ENCODE results near the gene GNAT1.
A peak's percentile ranks its signal among the peaks of the same experiment; 100 is the strongest.

GNAT1 gene

DNA sequence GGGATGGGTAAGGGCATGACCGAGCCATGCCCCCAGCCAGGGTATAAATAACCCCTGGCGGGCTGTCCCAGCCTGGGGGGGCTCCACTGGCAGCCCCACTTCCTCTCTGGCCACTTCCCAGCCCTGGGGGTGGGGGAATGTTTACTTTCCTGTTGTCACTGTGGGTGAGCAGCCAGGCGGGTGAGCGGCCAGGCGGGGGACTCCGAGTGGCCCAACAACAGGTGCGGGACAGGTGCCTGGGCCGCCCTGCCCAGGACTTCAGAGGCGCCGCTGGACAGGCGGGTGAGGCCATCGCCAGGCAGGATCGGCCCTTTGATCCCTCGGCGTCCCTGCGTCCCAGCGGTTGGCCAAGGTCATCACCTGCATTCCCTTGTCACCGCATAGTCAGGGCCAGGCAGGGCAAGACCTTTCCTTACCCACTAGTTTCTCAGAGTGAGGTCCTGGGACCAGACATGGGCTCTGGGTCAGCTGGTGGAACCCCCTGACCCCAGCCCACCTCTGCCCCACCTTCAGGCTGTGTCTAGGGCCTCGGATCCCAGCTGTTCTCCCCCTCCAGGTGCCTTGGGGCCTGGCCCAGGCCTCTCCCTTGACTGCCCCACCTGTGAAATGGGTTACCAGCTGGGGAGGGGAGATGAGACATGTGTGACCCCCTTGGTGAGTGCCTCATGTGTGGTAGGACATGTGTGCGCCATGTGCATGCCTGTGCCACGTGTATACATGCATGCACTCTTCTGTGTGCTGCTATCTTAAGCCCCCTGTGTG is 19.7 kb upstream of the GNAT1 start:
- TF ChIP-seq, protein P1, sequence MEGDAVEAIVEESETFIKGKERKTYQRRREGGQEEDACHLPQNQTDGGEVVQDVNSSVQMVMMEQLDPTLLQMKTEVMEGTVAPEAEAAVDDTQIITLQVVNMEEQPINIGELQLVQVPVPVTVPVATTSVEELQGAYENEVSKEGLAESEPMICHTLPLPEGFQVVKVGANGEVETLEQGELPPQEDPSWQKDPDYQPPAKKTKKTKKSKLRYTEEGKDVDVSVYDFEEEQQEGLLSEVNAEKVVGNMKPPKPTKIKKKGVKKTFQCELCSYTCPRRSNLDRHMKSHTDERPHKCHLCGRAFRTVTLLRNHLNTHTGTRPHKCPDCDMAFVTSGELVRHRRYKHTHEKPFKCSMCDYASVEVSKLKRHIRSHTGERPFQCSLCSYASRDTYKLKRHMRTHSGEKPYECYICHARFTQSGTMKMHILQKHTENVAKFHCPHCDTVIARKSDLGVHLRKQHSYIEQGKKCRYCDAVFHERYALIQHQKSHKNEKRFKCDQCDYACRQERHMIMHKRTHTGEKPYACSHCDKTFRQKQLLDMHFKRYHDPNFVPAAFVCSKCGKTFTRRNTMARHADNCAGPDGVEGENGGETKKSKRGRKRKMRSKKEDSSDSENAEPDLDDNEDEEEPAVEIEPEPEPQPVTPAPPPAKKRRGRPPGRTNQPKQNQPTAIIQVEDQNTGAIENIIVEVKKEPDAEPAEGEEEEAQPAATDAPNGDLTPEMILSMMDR (IDR thresholded peaks at IDR 0.05) = no peak
- no peak for DNase-seq

DNA sequence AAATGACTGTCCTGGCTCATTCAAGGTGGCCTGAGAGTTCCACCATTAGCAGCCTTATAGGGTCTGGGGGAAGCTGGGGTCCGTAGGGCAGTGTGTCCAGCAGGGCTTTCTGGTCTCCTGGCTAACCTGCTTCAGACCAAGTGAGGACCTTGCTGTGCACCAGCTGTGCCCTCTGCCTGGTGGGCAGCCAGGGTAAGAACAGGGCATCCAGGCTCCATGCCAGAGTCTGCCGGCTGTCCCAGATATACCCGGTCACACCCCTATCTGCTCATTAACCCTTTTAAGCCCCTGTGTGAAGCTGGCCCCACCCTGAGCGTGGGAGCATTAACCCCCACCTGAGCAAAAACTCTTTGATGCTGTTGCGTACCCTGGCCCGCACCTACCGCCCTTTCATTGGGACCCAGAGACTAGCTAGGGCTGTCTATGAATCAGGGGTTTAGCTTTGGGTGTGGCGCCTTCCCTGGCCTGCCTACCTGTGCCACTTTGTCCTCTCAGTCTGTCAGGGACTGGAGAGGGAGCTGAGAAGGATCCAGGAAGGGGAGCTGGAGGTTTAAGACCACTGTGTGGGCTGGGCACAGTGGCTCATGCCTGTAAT is 18.7 kb upstream of the GNAT1 start:
- DNase-seq = no peak
- TF ChIP-seq, protein P1 (IDR thresholded peaks at IDR 0.05) = no peak
- H3K9me3 Mint-ChIP-seq = no peaks in the 10 kb centered on the region
- no peak overlapping the region for H3K27ac Mint-ChIP-seq
- peaks cover 3% of the 10 kb centered on the region for H3K27me3 Mint-ChIP-seq (ENCODE audit: low read depth, poor library complexity)
- H3K4me3 Mint-ChIP-seq = no peak overlapping the region
- H3K36me3 Mint-ChIP-seq (ENCODE audit: low read depth) = peaks cover 27% of the 10 kb centered on the region
- peaks cover 46% of the 10 kb centered on the region for H3K4me1 Mint-ChIP-seq

More for the DNA sequence above, 19.7 kb upstream of the GNAT1 start:
- Mint-ChIP-seq H3K27ac (peak overlapping the region; percentile 45), H3K36me3 (ENCODE audit: low read depth) (peaks cover 17% of the 10 kb centered on the region), H3K4me1 (peaks cover 56% of the 10 kb centered on the region), H3K9me3 (no peaks in the 10 kb centered on the region), H3K27me3 (ENCODE audit: low read depth, poor library complexity) (peaks cover 3% of the 10 kb centered on the region), H3K4me3 (no peak overlapping the region)

DNA sequence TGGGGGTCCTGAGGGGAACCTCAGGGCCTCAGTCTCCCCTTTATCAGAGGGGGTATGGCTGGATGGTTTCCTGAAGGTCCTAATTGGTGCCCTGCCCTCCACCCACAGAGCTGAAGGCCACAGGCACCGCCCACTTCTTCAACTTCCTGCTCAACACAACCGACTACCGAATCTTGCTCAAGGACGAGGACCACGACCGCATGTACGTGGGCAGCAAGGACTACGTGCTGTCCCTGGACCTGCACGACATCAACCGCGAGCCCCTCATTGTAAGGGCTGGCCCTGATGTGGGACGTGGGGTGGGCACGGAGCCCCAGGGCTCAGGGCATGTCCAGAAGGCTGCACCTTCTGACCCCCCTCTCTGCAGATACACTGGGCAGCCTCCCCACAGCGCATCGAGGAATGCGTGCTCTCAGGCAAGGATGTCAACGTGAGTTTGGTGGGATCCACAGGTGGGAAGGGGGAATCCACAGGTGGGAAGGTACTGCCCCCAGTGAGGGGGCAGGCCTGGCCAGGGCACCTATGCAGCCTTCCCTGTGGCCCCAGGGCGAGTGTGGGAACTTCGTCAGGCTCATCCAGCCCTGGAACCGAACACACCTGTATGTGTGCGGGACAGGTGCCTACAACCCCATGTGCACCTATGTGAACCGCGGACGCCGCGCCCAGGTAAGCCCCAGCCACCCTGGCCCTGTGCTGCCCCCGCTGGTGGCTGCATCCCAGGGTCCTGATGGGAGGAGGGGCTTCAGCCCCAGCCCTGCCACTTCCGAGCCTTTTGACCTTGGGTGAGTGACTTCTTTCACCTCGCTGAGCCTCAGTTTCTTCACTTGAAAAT is 17.5 kb upstream of the GNAT1 start:
- TF ChIP-seq, protein P1 (IDR thresholded peaks at IDR 0.05) = no peak
- Mint-ChIP-seq H3K4me1 (peaks cover 35% of the 10 kb centered on the region), H3K27me3 (ENCODE audit: low read depth, poor library complexity) (peaks cover 3% of the 10 kb centered on the region), H3K4me3 (no peak overlapping the region), H3K36me3 (ENCODE audit: low read depth) (peaks cover 37% of the 10 kb centered on the region), H3K27ac (peak overlapping the region; percentile 79), H3K9me3 (no peaks in the 10 kb centered on the region)
- no peak for DNase-seq

DNA sequence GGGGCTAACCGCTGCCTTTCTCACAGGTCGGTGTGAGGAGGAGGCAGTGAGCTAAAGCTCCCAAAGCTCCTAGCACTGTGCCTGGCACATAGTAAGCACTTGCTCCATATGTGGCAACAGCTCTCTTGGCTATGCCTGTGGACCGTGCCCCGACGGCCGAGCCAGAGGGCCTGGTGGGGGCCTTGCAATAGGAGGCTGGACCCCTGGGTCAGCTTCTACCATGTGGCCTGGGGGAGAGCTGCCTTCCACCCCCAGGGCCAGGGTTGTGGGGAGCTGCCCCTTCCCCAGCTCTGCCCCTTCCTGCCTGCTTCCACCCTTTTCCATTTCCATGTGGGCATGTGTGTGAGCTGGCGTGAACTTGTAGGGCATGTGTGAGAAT is 16.9 kb upstream of the GNAT1 start:
- H3K4me3 Mint-ChIP-seq = no peak overlapping the region
- H3K27me3 Mint-ChIP-seq (ENCODE audit: low read depth, poor library complexity) = peaks cover 4% of the 10 kb centered on the region
- H3K4me1 Mint-ChIP-seq = peaks cover 30% of the 10 kb centered on the region
- no peak for DNase-seq
- TF ChIP-seq, protein P1 (IDR thresholded peaks at IDR 0.05) = no peak
- H3K9me3 Mint-ChIP-seq = no peaks in the 10 kb centered on the region
- peaks cover 43% of the 10 kb centered on the region for H3K36me3 Mint-ChIP-seq (ENCODE audit: low read depth)
- H3K27ac Mint-ChIP-seq = no peak overlapping the region

DNA sequence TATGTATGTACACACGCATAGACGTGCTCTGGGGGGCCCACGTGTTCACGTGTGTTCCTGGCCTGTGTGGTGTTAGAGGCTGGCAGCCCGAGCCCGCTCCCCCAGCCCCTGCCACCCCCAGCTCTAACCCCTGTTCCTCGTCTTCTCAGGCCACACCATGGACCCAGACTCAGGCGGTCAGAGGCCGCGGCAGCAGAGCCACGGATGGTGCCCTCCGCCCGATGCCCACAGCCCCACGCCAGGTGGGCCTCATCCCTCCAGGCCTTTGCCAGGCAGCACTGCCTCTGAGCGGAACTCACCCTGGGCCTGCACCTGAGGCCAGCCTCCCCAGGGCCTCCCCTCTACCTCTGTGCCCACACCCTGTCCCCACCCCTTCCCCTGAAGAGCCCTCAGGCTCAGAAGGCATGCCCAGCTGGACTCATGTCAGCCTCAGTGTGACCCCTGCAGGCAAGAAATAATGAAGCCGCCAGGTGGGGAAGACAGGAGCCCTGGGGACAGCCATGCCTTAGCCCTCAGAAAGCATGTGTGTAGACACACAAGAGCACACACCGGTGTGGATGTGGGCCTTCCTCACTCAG is 16.4 kb upstream of the GNAT1 start:
- Mint-ChIP-seq H3K27me3 (ENCODE audit: low read depth, poor library complexity) (peaks cover 6% of the 10 kb centered on the region), H3K4me3 (no peak overlapping the region), H3K27ac (no peak overlapping the region), H3K9me3 (no peaks in the 10 kb centered on the region), H3K36me3 (ENCODE audit: low read depth) (peaks cover 48% of the 10 kb centered on the region), H3K4me1 (peaks cover 29% of the 10 kb centered on the region)
- TF ChIP-seq, protein P1 (IDR thresholded peaks at IDR 0.05) = no peak
- DNase-seq = no peak
